HG03571 (cell line): ENCODE data around the gene ITGB3.
A peak's percentile ranks its signal among the peaks of the same experiment; 100 is the strongest.
"Not testable (repeated sequence)": the region's sequence is repeated elsewhere in the genome, so short reads cannot be mapped to it uniquely, and the experiment has no call there.

Experiments used
- ATAC-seq: cut with Tn5 transposase; IDR thresholded peaks from one replicate; pipeline ENCODE4 v1.9.1; 2021; ENCODE audit not compliant: unreplicated experiment

The ITGB3 gene

GRCh38 chr17:47222047-47222446 lies 31.6 kb upstream of the ITGB3 start:
- ATAC-seq: no peak

GRCh38 chr17:47223007-47223406 lies 30.6 kb upstream of the ITGB3 start:
- no peak for ATAC-seq

- no peak for ATAC-seq
Measured at GRCh38 chr17:47223460-47223859, 30.2 kb upstream of the ITGB3 start.

GRCh38 chr17:47224077-47224476 lies 29.6 kb upstream of the ITGB3 start:
- not testable (repeated sequence) for ATAC-seq

- no peak for ATAC-seq
Measured at GRCh38 chr17:47224966-47225365, 28.7 kb upstream of the ITGB3 start.

GRCh38 chr17:47225436-47225858 lies 28.2 kb upstream of the ITGB3 start:
- no peak for ATAC-seq

GRCh38 chr17:47225911-47226688 lies 27.5 kb upstream of the ITGB3 start:
- no peak for ATAC-seq

GRCh38 chr17:47227862-47228261 lies 25.8 kb upstream of the ITGB3 start:
- no peak for ATAC-seq

GRCh38 chr17:47229535-47230443 lies 23.8 kb upstream of the ITGB3 start:
- ATAC-seq: peak; percentile 71

- ATAC-seq: no peak
Measured at GRCh38 chr17:47230864-47231263, 22.8 kb upstream of the ITGB3 start.

- ATAC-seq: no peak
Measured at GRCh38 chr17:47231334-47231733, 22.3 kb upstream of the ITGB3 start.

GRCh38 chr17:47231866-47232265 lies 21.8 kb upstream of the ITGB3 start:
- ATAC-seq: no peak

- ATAC-seq: no peak
Measured at GRCh38 chr17:47232465-47232864, 21.2 kb upstream of the ITGB3 start.

GRCh38 chr17:47235506-47235905 lies 18.1 kb upstream of the ITGB3 start:
- ATAC-seq: no peak

GRCh38 chr17:47235923-47236322 lies 17.7 kb upstream of the ITGB3 start:
- ATAC-seq: no peak

GRCh38 chr17:47237841-47238240 lies 15.8 kb upstream of the ITGB3 start:
- ATAC-seq: no peak

- ATAC-seq: no peak
Measured at GRCh38 chr17:47238321-47239010, 15.2 kb upstream of the ITGB3 start.

GRCh38 chr17:47239619-47239966 lies 14.0 kb upstream of the ITGB3 start:
- ATAC-seq: no peak

- ATAC-seq: no peak
Measured at GRCh38 chr17:47239967-47240651, 13.5 kb upstream of the ITGB3 start.

- ATAC-seq: no peak
Measured at GRCh38 chr17:47240806-47241205, 12.8 kb upstream of the ITGB3 start.

GRCh38 chr17:47242648-47243047 lies 11.0 kb upstream of the ITGB3 start:
- ATAC-seq: no peak
